Gastrocnemius medialis (tissue), 4 donors: ENCODE measurements around the gene JMJD7.

Experiments
- POLR2A ChIP-seq, 2 donors: fragments of 450-650 bp; IDR thresholded peaks; one replicate each; pipeline ENCODE4 v1.6.1; 2017; ENCODE audit warnings: antibody characterized with exemption in 2 of 2, mild to moderate bottlenecking in 2 of 2, moderate library complexity in 2 of 2
- TF ChIP-seq, protein P1 (sequence below), 5 experiments: fragments of 450-650 bp in 3 of 5; fragments of 200-600 bp in 2 of 5; sonication (generic) in 2 of 5; IDR thresholded peaks in 4 of 5; conservative IDR thresholded peaks in 1 of 5; 1 replicate in 4 of 5; 2 replicates in 1 of 5; pipeline ENCODE4 v1.5.1; 2016 to 2019; ENCODE audit warnings: antibody characterized with exemption in 5 of 5, mild to moderate bottlenecking in 3 of 5, moderate library complexity in 3 of 5

DNA sequence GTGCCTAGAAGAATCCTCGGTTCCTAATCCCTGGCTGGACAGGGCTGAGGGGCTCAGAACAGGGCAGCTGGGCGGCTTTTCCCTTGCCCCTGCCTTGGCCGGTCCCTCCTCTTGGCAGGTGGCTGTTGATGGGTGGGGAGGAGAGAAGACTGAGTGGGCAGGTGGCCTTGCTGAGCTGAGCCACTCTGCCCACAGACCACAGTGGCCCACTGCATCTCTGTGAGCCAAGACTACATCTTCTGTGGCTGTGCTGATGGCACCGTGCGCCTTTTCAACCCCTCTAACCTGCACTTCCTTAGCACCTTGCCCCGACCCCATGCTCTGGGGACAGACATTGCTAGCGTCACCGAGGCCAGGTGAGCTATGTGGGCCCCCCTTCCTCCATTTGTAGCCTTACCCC is 14.5 kb upstream of the JMJD7 start:
- TF ChIP-seq, protein P1, sequence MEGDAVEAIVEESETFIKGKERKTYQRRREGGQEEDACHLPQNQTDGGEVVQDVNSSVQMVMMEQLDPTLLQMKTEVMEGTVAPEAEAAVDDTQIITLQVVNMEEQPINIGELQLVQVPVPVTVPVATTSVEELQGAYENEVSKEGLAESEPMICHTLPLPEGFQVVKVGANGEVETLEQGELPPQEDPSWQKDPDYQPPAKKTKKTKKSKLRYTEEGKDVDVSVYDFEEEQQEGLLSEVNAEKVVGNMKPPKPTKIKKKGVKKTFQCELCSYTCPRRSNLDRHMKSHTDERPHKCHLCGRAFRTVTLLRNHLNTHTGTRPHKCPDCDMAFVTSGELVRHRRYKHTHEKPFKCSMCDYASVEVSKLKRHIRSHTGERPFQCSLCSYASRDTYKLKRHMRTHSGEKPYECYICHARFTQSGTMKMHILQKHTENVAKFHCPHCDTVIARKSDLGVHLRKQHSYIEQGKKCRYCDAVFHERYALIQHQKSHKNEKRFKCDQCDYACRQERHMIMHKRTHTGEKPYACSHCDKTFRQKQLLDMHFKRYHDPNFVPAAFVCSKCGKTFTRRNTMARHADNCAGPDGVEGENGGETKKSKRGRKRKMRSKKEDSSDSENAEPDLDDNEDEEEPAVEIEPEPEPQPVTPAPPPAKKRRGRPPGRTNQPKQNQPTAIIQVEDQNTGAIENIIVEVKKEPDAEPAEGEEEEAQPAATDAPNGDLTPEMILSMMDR (IDR thresholded peaks at IDR 0.05 in 4 of 5, conservative IDR thresholded peaks at IDR 0.05 in 1 of 5), result no peak
- no peak for TF ChIP-seq POLR2A (IDR thresholded peaks at IDR 0.05)
